ENCODE data around the gene CTSV. TPM values are rescaled to one million over a fixed set of nuclear protein-coding genes. Genes with fewer than 3 reads are reported as not detected.
"Not testable (repeated sequence)": the region's sequence is repeated elsewhere in the genome, so short reads cannot be mapped to it uniquely, and the experiment has no call there.

The CTSV gene
- 1.9 and 2.8 TPM in 2 replicates for total RNA-seq (2022)
- Bru-seq, nascent RNA: percentile 23 among the genes with signal in this experiment
- percentile 27 among the genes with signal in this experiment for BruChase-seq, experiment 1, labeled RNA remaining after a 6-hour chase
- BruChase-seq, experiment 2, labeled RNA remaining after a 2-hour chase: percentile 27 among the genes with signal in this experiment
- long read RNA-seq, transcript CTSV-201 (8 exons, 1,546 nt): major isoform, 10 of 10 reads
- long read RNA-seq, partial matches to known transcripts: 0 of 10 reads
- long read RNA-seq, other reads (novel, unspliced or antisense): 0 of 10 reads

DNA sequence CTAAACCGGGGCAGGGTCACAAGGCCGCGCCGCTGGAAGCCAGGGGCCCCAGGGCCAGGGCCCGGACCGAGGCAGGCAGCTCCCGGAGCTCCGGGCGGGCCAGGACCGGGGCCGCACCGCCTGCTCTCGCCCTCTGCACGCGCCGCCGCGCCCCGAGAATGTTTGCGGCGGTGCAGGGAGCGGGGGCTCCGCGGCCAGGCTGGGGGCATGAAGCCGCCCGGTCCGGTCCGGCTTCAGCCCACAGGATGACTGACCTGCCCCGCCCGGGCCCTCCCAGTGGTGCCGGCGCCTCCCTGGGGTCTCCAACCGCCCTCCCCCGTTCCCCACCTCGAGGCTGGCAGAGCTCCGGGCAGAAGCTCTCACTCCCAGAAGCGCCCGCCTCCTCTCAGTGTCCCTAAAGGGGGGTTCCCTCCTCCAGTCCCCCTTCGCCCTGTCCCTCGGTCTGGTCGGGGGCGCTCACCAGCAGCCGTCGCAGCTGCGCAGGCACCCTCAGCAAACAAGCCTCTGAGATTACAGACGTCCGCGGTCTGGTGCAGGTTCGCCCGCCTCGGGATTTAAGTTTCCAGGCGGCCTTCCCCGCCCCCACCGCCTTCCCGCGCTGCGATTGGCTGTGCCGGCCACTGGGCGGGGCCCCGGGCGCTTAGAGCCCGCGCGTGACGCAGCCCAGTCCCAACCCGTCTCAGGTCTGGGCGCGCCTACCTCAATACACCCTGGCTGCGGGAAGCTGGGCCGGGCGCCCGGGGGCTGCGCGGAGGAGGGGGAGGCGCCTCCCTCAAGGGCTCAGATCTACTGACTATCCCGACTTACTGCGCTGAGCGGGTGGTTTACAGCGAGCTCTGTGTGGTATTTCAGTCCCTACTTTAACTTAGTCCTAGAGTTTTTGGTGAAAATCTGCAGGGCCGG is at the start of gene CTSV:
TSS of gene CTSV (minus strand) at position 532 of the 903 bp plus-strand sequence. CDS start 1,099 bp downstream, outside the sequence.
- no peaks in the 10 kb centered on the region for H3K4me1 Mint-ChIP-seq (ENCODE audit: insufficient read depth, unreplicated experiment)

DNA sequence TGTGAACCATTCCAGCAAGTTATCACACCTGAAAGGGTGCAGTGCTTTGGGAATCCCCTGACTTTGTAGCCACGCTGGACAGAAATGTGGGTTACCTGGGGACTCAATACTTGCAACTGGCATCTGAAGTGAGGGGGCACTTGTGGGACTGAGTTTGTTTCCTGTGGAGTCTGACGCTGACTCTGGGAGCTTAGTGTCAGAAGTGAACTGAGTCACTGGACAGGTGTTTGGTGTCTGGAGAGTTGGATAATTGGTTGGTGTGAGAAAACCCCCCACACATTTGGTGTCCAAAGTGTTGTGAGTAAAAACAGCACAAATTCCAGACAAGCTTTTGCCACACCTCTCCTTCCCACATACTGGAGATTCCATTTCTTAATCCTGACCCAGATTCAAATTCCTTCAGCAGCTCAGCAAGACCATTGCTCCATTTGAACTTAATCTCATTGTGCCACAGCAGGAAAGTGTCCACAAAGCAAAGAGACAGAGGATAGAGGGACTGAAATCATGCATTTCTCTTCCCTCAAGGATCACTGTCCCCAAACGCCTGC is 48.8 kb upstream of the CTSV start:
- H3K36me3 Mint-ChIP-seq (ENCODE audit: insufficient read depth, unreplicated experiment); BruUV-seq (replicated peaks); intact Hi-C loops (cut with micrococcal nuclease); H3K27me3 Mint-ChIP-seq (ENCODE audit: insufficient read depth, unreplicated experiment); DNase-seq (ENCODE audit: unreplicated experiment); H3K27ac Mint-ChIP-seq (ENCODE audit: low read depth, unreplicated experiment); CTCF ChIA-PET; H3K4me3 Mint-ChIP-seq (ENCODE audit: unreplicated experiment); H3K9me3 Mint-ChIP-seq (ENCODE audit: unreplicated experiment): not testable (repeated sequence)
- peaks cover 20% of the 10 kb centered on the region for H3K4me1 Mint-ChIP-seq (ENCODE audit: insufficient read depth, unreplicated experiment)
- POLR2A ChIA-PET: interaction anchor here (1.0 to 1.6 kb wide), 3 partner anchors 11 to 231 kb away, joined by 3 to 7 read pairs (median 3); no protein-coding TSS in a partner anchor

More for the DNA sequence above, at the start of gene CTSV:
- POLR2A ChIA-PET: interaction anchor here (0.6 to 1.9 kb wide), 7 partner anchors 11 to 182 kb away, joined by 3 to 6 read pairs (median 3); no protein-coding TSS in a partner anchor
- no peaks in the 10 kb centered on the region for H3K36me3 Mint-ChIP-seq (ENCODE audit: insufficient read depth, unreplicated experiment)
- H3K27ac Mint-ChIP-seq (ENCODE audit: low read depth, unreplicated experiment): peak within 1 kb of the TSS; percentile 49
- BruUV-seq (replicated peaks): no TSS peak
- TF ChIP-seq, protein P1, sequence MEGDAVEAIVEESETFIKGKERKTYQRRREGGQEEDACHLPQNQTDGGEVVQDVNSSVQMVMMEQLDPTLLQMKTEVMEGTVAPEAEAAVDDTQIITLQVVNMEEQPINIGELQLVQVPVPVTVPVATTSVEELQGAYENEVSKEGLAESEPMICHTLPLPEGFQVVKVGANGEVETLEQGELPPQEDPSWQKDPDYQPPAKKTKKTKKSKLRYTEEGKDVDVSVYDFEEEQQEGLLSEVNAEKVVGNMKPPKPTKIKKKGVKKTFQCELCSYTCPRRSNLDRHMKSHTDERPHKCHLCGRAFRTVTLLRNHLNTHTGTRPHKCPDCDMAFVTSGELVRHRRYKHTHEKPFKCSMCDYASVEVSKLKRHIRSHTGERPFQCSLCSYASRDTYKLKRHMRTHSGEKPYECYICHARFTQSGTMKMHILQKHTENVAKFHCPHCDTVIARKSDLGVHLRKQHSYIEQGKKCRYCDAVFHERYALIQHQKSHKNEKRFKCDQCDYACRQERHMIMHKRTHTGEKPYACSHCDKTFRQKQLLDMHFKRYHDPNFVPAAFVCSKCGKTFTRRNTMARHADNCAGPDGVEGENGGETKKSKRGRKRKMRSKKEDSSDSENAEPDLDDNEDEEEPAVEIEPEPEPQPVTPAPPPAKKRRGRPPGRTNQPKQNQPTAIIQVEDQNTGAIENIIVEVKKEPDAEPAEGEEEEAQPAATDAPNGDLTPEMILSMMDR (IDR thresholded peaks at IDR 0.05; ENCODE audit: unreplicated experiment): no peak
- H3K4me3 Mint-ChIP-seq (ENCODE audit: unreplicated experiment): peak within 1 kb of the TSS; percentile 86
- peak; percentile 87 for DNase-seq (ENCODE audit: unreplicated experiment)
- H3K27me3 Mint-ChIP-seq (ENCODE audit: insufficient read depth, unreplicated experiment): no peaks in the 10 kb centered on the region
- intact Hi-C loops (cut with micrococcal nuclease): loop anchor here (10.0 kb wide), 1 partner anchor 66 kb away; no protein-coding TSS in a partner anchor
- H3K9me3 Mint-ChIP-seq (ENCODE audit: unreplicated experiment): no peaks in the 10 kb centered on the region
- CTCF ChIA-PET: interaction anchor here (0.7 to 1.0 kb wide), 2 partner anchors 11 to 1604 kb away, joined by 3 to 4 read pairs; no protein-coding TSS in a partner anchor

DNA sequence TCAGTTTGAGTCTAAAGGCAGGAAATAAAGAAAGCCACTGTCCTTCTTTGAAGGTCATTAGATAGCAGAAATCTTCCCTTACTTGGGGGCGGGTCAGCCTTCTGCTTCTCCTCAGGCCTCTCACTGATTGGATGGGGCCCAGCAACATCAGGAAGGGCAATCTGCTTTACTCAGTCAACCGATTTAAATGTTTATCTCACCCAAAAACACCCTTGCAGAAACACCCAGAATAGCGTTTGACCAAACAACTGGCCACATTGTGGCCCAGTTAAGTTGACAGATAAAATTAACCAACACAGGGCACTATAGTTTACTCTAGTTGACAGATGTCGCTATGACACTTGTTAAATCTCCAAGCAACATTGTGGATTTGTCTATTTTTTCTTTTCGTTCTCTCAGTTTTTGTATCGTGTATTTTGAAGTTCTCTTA is 45.6 kb upstream of the CTSV start:
- BruUV-seq (replicated peaks); DNase-seq (ENCODE audit: unreplicated experiment); intact Hi-C loops (cut with micrococcal nuclease); H3K27me3 Mint-ChIP-seq (ENCODE audit: insufficient read depth, unreplicated experiment); CTCF ChIA-PET; POLR2A ChIA-PET; H3K36me3 Mint-ChIP-seq (ENCODE audit: insufficient read depth, unreplicated experiment); H3K4me3 Mint-ChIP-seq (ENCODE audit: unreplicated experiment); H3K27ac Mint-ChIP-seq (ENCODE audit: low read depth, unreplicated experiment); H3K9me3 Mint-ChIP-seq (ENCODE audit: unreplicated experiment): not testable (repeated sequence)
- peaks cover 19% of the 10 kb centered on the region for H3K4me1 Mint-ChIP-seq (ENCODE audit: insufficient read depth, unreplicated experiment)

DNA sequence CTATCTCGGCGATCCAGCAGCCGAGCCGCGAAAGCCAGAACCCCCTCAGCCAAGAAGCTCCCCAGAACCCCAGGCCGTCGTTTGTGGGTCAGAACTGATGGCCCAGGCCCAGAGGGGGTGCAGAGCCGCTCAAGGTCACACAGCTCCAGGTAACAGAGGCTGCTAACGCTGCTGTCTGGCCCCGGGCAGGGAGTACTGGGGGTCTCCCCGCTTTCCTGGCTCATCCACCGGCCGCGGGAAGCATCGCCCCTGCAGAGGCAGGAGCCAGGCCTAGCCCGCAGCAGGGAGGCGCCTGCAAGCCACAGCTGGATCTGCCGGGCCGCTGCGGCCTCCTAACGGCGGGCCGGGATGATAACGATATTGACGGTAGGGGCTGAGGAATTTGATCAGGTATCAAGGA is 39.4 kb upstream of the CTSV start:
- no peaks in the 10 kb centered on the region for H3K36me3 Mint-ChIP-seq (ENCODE audit: insufficient read depth, unreplicated experiment)
- BruUV-seq (replicated peaks): no TSS peak

More for the DNA sequence above, 39.4 kb upstream of the CTSV start:
- ChIA-PET CTCF (interaction anchor here (0.6 kb wide), 1 partner anchor 8 kb away, joined by 3 read pairs; no protein-coding TSS in a partner anchor), POLR2A (no interaction called here)
- DNase-seq (ENCODE audit: unreplicated experiment): no peak
- intact Hi-C loops (cut with micrococcal nuclease): no loop called here
- Mint-ChIP-seq H3K4me1 (ENCODE audit: insufficient read depth, unreplicated experiment) (no peaks in the 10 kb centered on the region), H3K9me3 (ENCODE audit: unreplicated experiment) (no peaks in the 10 kb centered on the region), H3K4me3 (ENCODE audit: unreplicated experiment) (no peak overlapping the region), H3K27ac (ENCODE audit: low read depth, unreplicated experiment) (no peak overlapping the region), H3K27me3 (ENCODE audit: insufficient read depth, unreplicated experiment) (peaks cover 5% of the 10 kb centered on the region)
- TF ChIP-seq, protein P1 (IDR thresholded peaks at IDR 0.05; ENCODE audit: unreplicated experiment): no peak
